GM20000 (cell line): ENCODE measurements around the gene ACOX3.

Experiments
- DNase-seq: peaks from one replicate; pipeline ENCODE4 v3.0.0; 2012; ENCODE audit warnings: low spot score
- TF ChIP-seq, protein P1 (sequence below): IDR thresholded peaks from 2 replicates; pipeline ENCODE4 v1.5.1; 2012; ENCODE audit warnings: mild to moderate bottlenecking, control low read depth; ENCODE audit errors: extremely low read depth, missing control alignments

ACOX3 gene

DNA sequence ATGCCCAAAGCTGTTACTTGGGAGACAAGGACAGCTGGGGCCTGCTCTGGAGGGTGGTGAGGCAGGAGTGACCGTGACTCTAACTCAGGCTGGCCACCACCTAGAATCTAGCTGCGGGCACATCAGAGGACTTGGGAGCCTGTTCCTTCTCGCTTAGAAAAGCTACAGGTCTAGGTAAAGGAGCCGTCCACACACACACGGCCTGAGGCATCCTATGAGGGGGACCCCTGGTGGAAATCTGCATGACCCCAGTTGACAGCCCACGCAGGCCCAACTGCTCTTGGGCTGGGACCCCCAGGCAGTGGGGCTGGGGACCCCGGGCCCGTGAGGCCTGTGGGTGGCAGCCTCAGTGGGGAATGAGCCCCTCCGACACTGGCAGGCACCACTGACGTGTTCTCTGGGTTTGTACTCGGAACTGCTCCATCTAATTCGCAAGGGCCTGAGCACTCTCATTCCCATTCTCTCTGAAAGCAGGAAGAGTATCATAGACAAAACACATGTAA, 75.6 kb downstream of the ACOX3 start:
- TF ChIP-seq, protein P1, sequence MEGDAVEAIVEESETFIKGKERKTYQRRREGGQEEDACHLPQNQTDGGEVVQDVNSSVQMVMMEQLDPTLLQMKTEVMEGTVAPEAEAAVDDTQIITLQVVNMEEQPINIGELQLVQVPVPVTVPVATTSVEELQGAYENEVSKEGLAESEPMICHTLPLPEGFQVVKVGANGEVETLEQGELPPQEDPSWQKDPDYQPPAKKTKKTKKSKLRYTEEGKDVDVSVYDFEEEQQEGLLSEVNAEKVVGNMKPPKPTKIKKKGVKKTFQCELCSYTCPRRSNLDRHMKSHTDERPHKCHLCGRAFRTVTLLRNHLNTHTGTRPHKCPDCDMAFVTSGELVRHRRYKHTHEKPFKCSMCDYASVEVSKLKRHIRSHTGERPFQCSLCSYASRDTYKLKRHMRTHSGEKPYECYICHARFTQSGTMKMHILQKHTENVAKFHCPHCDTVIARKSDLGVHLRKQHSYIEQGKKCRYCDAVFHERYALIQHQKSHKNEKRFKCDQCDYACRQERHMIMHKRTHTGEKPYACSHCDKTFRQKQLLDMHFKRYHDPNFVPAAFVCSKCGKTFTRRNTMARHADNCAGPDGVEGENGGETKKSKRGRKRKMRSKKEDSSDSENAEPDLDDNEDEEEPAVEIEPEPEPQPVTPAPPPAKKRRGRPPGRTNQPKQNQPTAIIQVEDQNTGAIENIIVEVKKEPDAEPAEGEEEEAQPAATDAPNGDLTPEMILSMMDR = no peak
- DNase-seq = no peak

DNA sequence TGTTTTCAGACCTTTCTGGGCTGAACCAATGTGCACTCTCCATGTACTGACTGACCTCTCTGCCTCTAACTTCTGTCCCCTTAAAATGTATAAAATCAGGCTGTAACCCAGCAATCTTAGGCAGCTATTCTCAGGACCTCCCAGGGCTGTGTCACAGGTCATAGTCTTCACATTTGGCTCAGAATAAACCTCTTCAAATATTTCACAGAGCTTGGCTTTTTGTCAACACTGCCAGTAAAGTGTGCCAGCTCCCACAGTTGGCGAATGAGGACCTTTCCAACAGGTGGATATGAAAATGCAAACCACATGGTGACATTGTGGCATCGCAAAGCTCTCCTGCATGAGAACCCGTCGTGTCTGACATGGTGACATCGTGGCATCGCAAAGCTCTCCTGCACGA, 76.4 kb downstream of the ACOX3 start:
- no peak for DNase-seq
- TF ChIP-seq, protein P1 = no peak

DNA sequence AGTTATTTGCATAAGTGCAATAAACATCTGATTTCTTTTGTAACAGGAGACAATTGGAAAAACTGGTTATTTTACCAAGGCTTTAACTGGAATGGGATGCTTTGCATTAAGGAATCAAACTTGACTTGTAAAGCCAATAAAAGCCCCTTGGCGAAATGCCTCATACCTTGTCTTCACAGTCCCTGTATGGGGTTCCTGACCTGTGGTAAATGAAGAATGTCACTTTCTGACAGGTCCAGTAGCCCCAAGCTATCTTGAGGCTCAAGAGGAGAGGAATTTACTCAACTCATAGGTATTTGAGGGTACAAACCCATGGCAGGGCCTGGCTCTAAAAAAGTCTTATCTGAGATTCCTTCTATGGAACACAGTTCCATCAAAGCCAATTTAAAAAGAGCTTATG, 78.0 kb downstream of the ACOX3 start:
- no peak for DNase-seq
- TF ChIP-seq, protein P1 = no peak

DNA sequence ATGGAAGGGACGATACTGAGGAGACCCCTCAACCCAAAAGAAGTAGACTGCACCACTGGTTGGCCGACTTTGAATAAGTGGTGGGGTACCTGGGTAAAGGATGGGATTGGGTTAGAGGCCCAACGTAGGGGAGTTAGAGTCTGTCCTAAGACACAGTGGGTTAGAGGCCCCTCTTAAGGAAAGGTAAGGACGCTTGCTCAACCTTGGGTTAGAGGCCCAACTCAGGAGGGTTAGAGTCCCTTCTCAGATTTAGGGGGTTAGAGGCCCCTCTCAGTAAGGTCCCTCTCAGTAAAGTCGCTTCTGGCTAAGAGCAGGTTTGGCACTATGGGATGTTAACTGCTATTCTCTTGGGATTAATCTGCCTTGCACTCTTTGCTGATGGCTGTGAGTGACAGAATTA, 81.3 kb downstream of the ACOX3 start:
- TF ChIP-seq, protein P1 = no peak
- no peak for DNase-seq

DNA sequence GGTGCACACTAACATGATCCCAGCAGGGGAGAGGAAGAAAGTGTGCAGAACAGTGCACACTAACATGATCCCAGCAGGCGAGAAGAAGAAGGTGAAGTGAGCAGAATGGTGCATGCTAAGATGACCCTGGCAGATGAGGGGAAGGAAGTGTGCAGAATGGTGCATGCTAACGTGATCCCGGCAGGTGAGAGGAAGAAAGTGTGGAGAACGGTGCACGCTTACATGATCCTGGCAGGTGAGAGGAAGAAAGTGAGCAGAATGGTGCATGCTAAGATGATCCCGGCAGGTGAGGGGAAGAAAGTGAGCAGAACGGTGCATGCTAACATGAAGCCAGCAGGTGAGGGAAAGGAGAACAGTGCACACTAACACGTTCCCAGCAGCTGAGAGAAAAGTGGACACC, 83.7 kb downstream of the ACOX3 start:
- TF ChIP-seq, protein P1 = no peak
- DNase-seq = no peak

DNA sequence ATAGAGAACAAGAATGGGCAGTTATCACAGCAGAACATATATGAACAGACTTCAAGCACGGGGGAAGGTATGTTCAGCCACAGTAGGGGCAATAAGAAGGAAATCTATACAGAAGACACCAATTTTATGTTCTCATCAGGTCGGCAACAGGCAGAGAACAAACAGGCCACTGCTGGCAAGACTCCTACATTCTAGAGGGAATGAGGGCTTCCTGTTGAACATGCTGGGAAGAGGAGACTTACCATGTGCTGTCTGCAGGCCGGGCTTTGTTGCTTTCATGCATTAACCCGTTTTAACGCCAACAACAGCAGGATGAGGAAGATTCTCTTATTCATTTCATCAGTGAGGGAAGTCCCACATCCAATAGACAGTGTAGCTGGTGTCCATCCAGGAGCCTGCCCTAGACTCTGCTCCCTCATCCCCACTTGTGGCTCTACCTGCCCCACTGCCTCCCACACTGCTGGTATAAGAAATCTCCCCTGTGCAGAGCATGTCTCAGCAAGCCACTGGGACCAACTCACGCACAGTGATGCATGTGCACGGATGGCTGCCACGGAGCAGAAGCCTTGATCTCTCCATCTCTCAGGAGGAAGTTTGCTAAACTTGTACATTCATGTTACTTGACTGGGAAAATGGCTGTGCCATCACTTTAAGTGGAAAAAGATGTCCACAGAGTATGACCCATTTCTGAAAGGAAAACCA, 84.5 kb downstream of the ACOX3 start:
- TF ChIP-seq, protein P1 = no peak
- no peak for DNase-seq

DNA sequence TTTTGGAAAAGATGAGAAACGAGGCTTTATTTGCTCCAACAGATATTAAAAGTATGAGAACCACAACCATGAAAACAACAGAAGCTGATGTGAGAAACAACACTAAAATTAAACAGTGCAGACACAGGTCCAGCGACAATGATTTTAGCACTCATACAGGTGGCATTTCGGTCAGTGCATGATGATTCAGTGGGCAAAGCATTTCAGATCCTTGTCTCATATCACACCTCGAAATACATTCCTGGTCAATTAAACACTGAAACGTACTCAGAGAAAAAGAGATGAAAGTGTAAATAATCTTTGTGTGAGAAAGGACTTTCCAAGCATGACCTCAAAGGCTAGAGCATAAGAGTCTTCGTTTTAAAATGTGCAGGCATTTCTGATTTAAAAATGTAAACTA, 85.2 kb downstream of the ACOX3 start:
- no peak for DNase-seq

More for the DNA sequence above, 85.2 kb downstream of the ACOX3 start:
- TF ChIP-seq, protein P1 = no peak
